Motor neuron (in vitro differentiated cells): ENCODE results near the gene OR2L5. TPM values are rescaled to one million over a fixed set of nuclear protein-coding genes. Genes with fewer than 3 reads are reported as not detected.

Experiments
- ATAC-seq, 8 experiments: fragments of 200-7000 bp; cut with Tn5 transposase; replicated peaks in 6 of 8; 2 replicates each; pipeline ENCODE4 v1.8.0; 2021; ENCODE audit warnings: mild to moderate bottlenecking in 8 of 8, moderate library complexity in 8 of 8
- H3K27ac ChIP-seq, 2 donors: fragments of 250-450 bp; sonication (Bioruptor Pico); 2 replicates each; pipeline ENCODE4 v1.9.0; 2021; ENCODE audit warnings: antibody characterized with exemption in 2 of 2, mild to moderate bottlenecking in 2 of 2, moderate library complexity in 1 of 2
- H3K4me1 ChIP-seq, 2 donors: fragments of 250-450 bp; sonication (Bioruptor Pico); replicated peaks in 1 of 2; 2 replicates each; pipeline ENCODE4 v1.6.1; 2021; ENCODE audit warnings: antibody characterized with exemption in 2 of 2, mild to moderate bottlenecking in 2 of 2, moderate library complexity in 1 of 2
- H3K4me3 ChIP-seq, 5 donors: fragments of 250-450 bp; sonication (Bioruptor Pico); 2 replicates each; pipeline ENCODE4 v1.9.0; 2021; ENCODE audit warnings: antibody characterized with exemption in 5 of 5, mild to moderate bottlenecking in 5 of 5, moderate library complexity in 4 of 5
- WGBS, 10 experiments: fragments of 450-650 bp; shearing (Covaris generic); methylation state at CpG; one replicate each; pipeline ENCODE4 v1.0.0; 2022; 5-methylcytosine and 5-hydroxymethylcytosine counted together
- in situ Hi-C, 9 experiments: fragments of 400-800 bp; cut with MboI; loops; one replicate each; pipeline ENCODE4 v1.15.0; 2021; ENCODE audit warnings: low sequenced_read_pairs in 9 of 9, low pct_unique_long_range_greater_than_20kb in 2 of 9; ENCODE audit not compliant: unreplicated experiment in 9 of 9
- total RNA-seq, 8 experiments: library from RNA; unstranded; fragments of 300-600 nt; gene quantifications; 2 replicates each; pipeline versions ENCODE4 v1.2.3 to v1.2.4, GENCODE V29; 2022

OR2L5 gene
- 1 to 10 TPM in 1 of 8 experiments, under 1 TPM in 3, not detected in 4; 0.08 to 1.0 (median 0.26) TPM for total RNA-seq

- WGBS, 10 experiments = 0 to 85% (median 73%) methylated on average over 1 to 2 of the region's 2 CpGs; no CpG with 5 or more reads in 1 of the 10 experiments
- in situ Hi-C loops = no loop called here
- Histone ChIP-seq H3K4me1 (no peaks in the 10 kb centered on the region), H3K27ac (no peak within 1 kb of the TSS), H3K4me3 (no peak within 1 kb of the TSS)
- ATAC-seq = no peak
Measured at GRCh38 chr1:248013229-248013710, at the start of gene OR2L5. Gene OR2L5, plus strand, starts transcription at chr1:248013660. Its CDS starts 8,288 bp downstream, at chr1:248021948.

GRCh38 chr1:247964933-247965332 is 48.5 kb upstream of the OR2L5 start, which contains the start of gene OR2AK2:
Gene OR2AK2, plus strand, starts transcription at chr1:247965233. Its CDS starts 144 bp downstream, at chr1:247965377.
- H3K4me1 ChIP-seq = no peaks in the 10 kb centered on the region
- WGBS, 10 experiments = 0 to 84% (median 50%) methylated on average over 1 to 2 of the region's 2 CpGs
- no peak for ATAC-seq
- no peak within 1 kb of the TSS for H3K4me3 ChIP-seq
- H3K27ac ChIP-seq = no peak within 1 kb of the TSS
- in situ Hi-C loops = no loop called here

GRCh38 chr1:247966532-247967204 is 46.8 kb upstream of the OR2L5 start:
- no peak for ATAC-seq
- H3K4me1 ChIP-seq = no peaks in the 10 kb centered on the region
- no peak overlapping the region for H3K27ac ChIP-seq
- no peak overlapping the region for H3K4me3 ChIP-seq
- in situ Hi-C loops = no loop called here
- 40 to 100% (median 57%) methylated on average over 1 to 5 of the region's 5 CpGs for WGBS, 10 experiments

GRCh38 chr1:247992986-247993385 is 20.5 kb upstream of the OR2L5 start:
- Histone ChIP-seq H3K4me3 (no peak overlapping the region), H3K4me1 (no peaks in the 10 kb centered on the region), H3K27ac (no peak overlapping the region)
- WGBS, 10 experiments = 0 to 41% (median 28%) methylated on average over 1 to 2 of the region's 2 CpGs; no CpG with 5 or more reads in 1 of the 10 experiments
- no peak for ATAC-seq
- in situ Hi-C loops = no loop called here

- no peaks in the 10 kb centered on the region for H3K4me1 ChIP-seq
- 0 to 55% (median 17%) methylated on average over 1 to 2 of the region's 2 CpGs; no CpG with 5 or more reads in 1 of the 10 experiments for WGBS, 10 experiments
- in situ Hi-C loops = no loop called here
- no peak overlapping the region for H3K4me3 ChIP-seq
- no peak overlapping the region for H3K27ac ChIP-seq
- ATAC-seq = no peak
Measured at GRCh38 chr1:247998811-247999210, 14.6 kb upstream of the OR2L5 start.

- 0 to 90% (median 63%) methylated on average over 1 of the region's 1 CpG; no CpG with 5 or more reads in 1 of the 10 experiments for WGBS, 10 experiments
- H3K4me1 ChIP-seq = no peaks in the 10 kb centered on the region
- ATAC-seq = no peak
- no peak overlapping the region for H3K27ac ChIP-seq
- no peak overlapping the region for H3K4me3 ChIP-seq
- in situ Hi-C loops = no loop called here
Measured at GRCh38 chr1:248000169-248000568, 13.3 kb upstream of the OR2L5 start.

GRCh38 chr1:248007778-248008177 is 5.7 kb upstream of the OR2L5 start:
- H3K4me1 ChIP-seq = no peaks in the 10 kb centered on the region
- H3K4me3 ChIP-seq = no peak overlapping the region
- no peak for ATAC-seq
- in situ Hi-C loops = no loop called here
- no peak overlapping the region for H3K27ac ChIP-seq
- WGBS, 10 experiments = 0 to 42% (median 20%) methylated on average over 1 of the region's 1 CpG; no CpG with 5 or more reads in 1 of the 10 experiments

GRCh38 chr1:248009681-248010080 is 3.8 kb upstream of the OR2L5 start:
- no peak overlapping the region for H3K4me3 ChIP-seq
- in situ Hi-C loops = no loop called here
- no peak for ATAC-seq
- H3K4me1 ChIP-seq = no peaks in the 10 kb centered on the region
- H3K27ac ChIP-seq = no peak overlapping the region
- WGBS, 10 experiments = 14 to 80% (median 56%) methylated on average over 1 to 3 of the region's 3 CpGs

- Histone ChIP-seq H3K4me1 (no peaks in the 10 kb centered on the region), H3K27ac (no peak overlapping the region), H3K4me3 (no peak overlapping the region)
- peak in 1 of 8 experiments; percentile 71 for ATAC-seq
- WGBS, 10 experiments = 0 to 61% (median 20%) methylated on average over 1 of the region's 1 CpG; no CpG with 5 or more reads in 3 of the 10 experiments
- in situ Hi-C loops = no loop called here
Measured at GRCh38 chr1:248015803-248016202, 2.3 kb downstream of the OR2L5 start.

- WGBS, 10 experiments = 0 to 80% (median 17%) methylated on average over 1 to 2 of the region's 2 CpGs; no CpG with 5 or more reads in 1 of the 10 experiments
- Histone ChIP-seq H3K4me1 (no peaks in the 10 kb centered on the region), H3K27ac (no peak within 1 kb of the TSS), H3K4me3 (no peak within 1 kb of the TSS)
- in situ Hi-C loops = no loop called here
- no peak for ATAC-seq
Measured at GRCh38 chr1:248029770-248030169, 16.3 kb downstream of the OR2L5 start, which contains the start of gene OR2L2. Gene OR2L2, plus strand, starts transcription at chr1:248030070. Its CDS starts 8,198 bp downstream, at chr1:248038268.

GRCh38 chr1:248045209-248045608 is 31.7 kb downstream of the OR2L5 start:
- in situ Hi-C loops = no loop called here
- Histone ChIP-seq H3K4me3 (no peak overlapping the region), H3K4me1 (no peaks in the 10 kb centered on the region), H3K27ac (no peak overlapping the region)
- 25 to 68% (median 48%) methylated on average over 1 to 5 of the region's 5 CpGs for WGBS, 10 experiments
- no peak for ATAC-seq

GRCh38 chr1:248046536-248046935 is 33.1 kb downstream of the OR2L5 start, which contains the start of gene OR2L3:
Gene OR2L3, plus strand, starts transcription at chr1:248046836. Its CDS starts 13,846 bp downstream, at chr1:248060682.
- in situ Hi-C loops = no loop called here
- WGBS, 10 experiments = 0 to 63% (median 50%) methylated on average over 1 to 2 of the region's 2 CpGs; no CpG with 5 or more reads in 1 of the 10 experiments
- ATAC-seq = no peak

GRCh38 chr1:248047008-248047407 is 33.5 kb downstream of the OR2L5 start:
- H3K27ac ChIP-seq = no peak overlapping the region
- H3K4me1 ChIP-seq = no peaks in the 10 kb centered on the region
- WGBS, 10 experiments = 0 to 50% (median 20%) methylated on average over 1 of the region's 1 CpG; no CpG with 5 or more reads in 1 of the 10 experiments
- no peak for ATAC-seq
- in situ Hi-C loops = no loop called here
- H3K4me3 ChIP-seq = no peak overlapping the region

More at GRCh38 chr1:248046536-248046935, 33.1 kb downstream of the OR2L5 start, which contains the start of gene OR2L3:
- Histone ChIP-seq H3K4me3 (no peak within 1 kb of the TSS), H3K27ac (no peak within 1 kb of the TSS), H3K4me1 (no peaks in the 10 kb centered on the region)
